Ishikawa (cell line): Measurements from ENCODE around the gene PDE5A.

Experiments
- EGR1 ChIP-seq: IDR thresholded peaks from 2 replicates; pipeline ENCODE4 v1.6.1; 2012
- EP300 ChIP-seq: IDR thresholded peaks from 2 replicates; pipeline ENCODE4 v1.6.1; 2012; ENCODE audit warnings: borderline replicate concordance
- NFIC ChIP-seq: IDR thresholded peaks from 2 replicates; pipeline ENCODE4 v1.6.1; 2012
- RAD21 ChIP-seq: IDR thresholded peaks from 2 replicates; pipeline ENCODE4 v1.6.1; 2012; ENCODE audit warnings: low read depth
- TAF1 ChIP-seq: IDR thresholded peaks from 2 replicates; pipeline ENCODE4 v1.6.1; 2012; ENCODE audit warnings: low read depth, mild to moderate bottlenecking
- TF ChIP-seq, protein P1 (sequence below): IDR thresholded peaks from 2 replicates; pipeline ENCODE4 v1.6.1; 2012
- TF ChIP-seq, protein P2 (sequence below): IDR thresholded peaks from 2 replicates; pipeline ENCODE4 v1.6.1; 2012

DNA sequence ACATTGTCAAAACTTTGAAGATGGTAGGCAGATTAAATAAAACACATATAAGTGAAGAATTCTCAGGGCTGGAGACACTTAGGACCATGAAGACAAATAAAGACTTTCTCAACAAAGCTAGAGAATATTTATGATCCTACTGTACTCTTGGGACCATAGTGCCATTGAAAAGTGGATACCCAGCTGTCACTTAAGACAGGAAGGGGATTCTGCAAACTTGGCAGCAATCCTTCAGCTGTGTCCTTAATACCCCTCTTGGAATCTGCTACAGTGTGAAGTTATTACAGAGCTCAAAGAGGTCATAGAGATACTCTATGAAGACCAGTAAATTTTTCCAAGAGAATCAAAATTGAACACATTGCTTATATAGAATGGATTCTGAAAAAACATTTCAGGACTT is 24.3 kb downstream of the PDE5A start:
- TF ChIP-seq RAD21, result no peak
- TF ChIP-seq, protein P1, sequence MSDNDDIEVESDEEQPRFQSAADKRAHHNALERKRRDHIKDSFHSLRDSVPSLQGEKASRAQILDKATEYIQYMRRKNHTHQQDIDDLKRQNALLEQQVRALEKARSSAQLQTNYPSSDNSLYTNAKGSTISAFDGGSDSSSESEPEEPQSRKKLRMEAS, result no peak
- TF ChIP-seq NFIC, result no peak
- TF ChIP-seq EGR1, result no peak
- no peak for TF ChIP-seq EP300
- TF ChIP-seq, protein P2, sequence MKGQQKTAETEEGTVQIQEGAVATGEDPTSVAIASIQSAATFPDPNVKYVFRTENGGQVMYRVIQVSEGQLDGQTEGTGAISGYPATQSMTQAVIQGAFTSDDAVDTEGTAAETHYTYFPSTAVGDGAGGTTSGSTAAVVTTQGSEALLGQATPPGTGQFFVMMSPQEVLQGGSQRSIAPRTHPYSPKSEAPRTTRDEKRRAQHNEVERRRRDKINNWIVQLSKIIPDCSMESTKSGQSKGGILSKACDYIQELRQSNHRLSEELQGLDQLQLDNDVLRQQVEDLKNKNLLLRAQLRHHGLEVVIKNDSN, result no peak
- TF ChIP-seq TAF1, result no peak
